HepG2 (cell line): ENCODE measurements around the gene TAOK3. TPM values are rescaled to one million over a fixed set of nuclear protein-coding genes. Genes with fewer than 3 reads are reported as not detected.

Source experiments
- PRDM10 ChIP-seq: sonication (generic); formaldehyde crosslinking; IDR thresholded peaks from 2 replicates; pipeline ENCODE4 v1.4.0; 2020; ENCODE audit warnings: low read depth, missing genetic modification reagents
- PREB ChIP-seq: sonication (generic); formaldehyde crosslinking; IDR thresholded peaks from 2 replicates; pipeline ENCODE4 v1.4.0; 2020; ENCODE audit warnings: missing genetic modification reagents
- RBAK ChIP-seq: sonication (generic); formaldehyde crosslinking; IDR thresholded peaks from 2 replicates; pipeline ENCODE4 v1.5.1; 2020; ENCODE audit warnings: mild to moderate bottlenecking, missing genetic modification reagents
- TARDBP ChIP-seq: sonication (generic); formaldehyde crosslinking; IDR thresholded peaks from 2 replicates; pipeline ENCODE4 v1.8.0; 2022; ENCODE audit warnings: mild to moderate bottlenecking, missing genetic modification reagents
- TCF7L2 ChIP-seq: IDR thresholded peaks from 2 replicates; pipeline ENCODE4 v1.6.1; 2011; ENCODE audit warnings: mild to moderate bottlenecking, low read depth, low read length, moderate library complexity
- THAP8 ChIP-seq: sonication (generic); formaldehyde crosslinking; IDR thresholded peaks from 2 replicates; pipeline ENCODE4 v1.5.1; 2020; ENCODE audit warnings: missing genetic modification reagents, mild to moderate bottlenecking, borderline replicate concordance
- ZEB1 ChIP-seq: IDR thresholded peaks from 2 replicates; pipeline ENCODE4 v1.6.1; 2012; ENCODE audit warnings: mild to moderate bottlenecking, low read depth, inconsistent platforms; ENCODE audit not compliant: insufficient replicate concordance
- ZNF296 ChIP-seq: sonication (generic); formaldehyde crosslinking; conservative IDR thresholded peaks from 2 replicates; pipeline ENCODE4 v1.5.0; 2020; ENCODE audit warnings: mild to moderate bottlenecking, missing genetic modification reagents
- polyA plus RNA-seq, 8 experiments: library from polyadenylated mRNA; depleted of rRNA in 3 of 8; stranded (reverse) in 7 of 8; unstranded in 1 of 8; fragments of >200 nt; fragmentation: Illumina TruSeq in 4 of 8; extraction: Trizol in 4 of 8; gene quantifications; 2 replicates each; pipeline versions ENCODE4 v1.2.1 to v1.2.3, GENCODE V29; 2011 to 2016; ENCODE audit warnings: low read depth in 4 of 8, missing spikeins in 1 of 8, mixed read lengths in 1 of 8; ENCODE audit not compliant: insufficient read depth in 1 of 8
- total RNA-seq, 5 experiments: library from RNA; depleted of rRNA; stranded (reverse); fragments of >200 nt; fragmentation: Illumina TruSeq; extraction: Trizol; gene quantifications; 2 replicates each; pipeline ENCODE4 v1.2.3, GENCODE V29; 2016; ENCODE audit warnings: low read depth in 1 of 5
- TF ChIP-seq, protein P1 (sequence below): sonication (generic); formaldehyde crosslinking; IDR thresholded peaks from 2 replicates; pipeline ENCODE4 v1.8.0; 2022; ENCODE audit warnings: mild to moderate bottlenecking, missing genetic modification reagents, borderline replicate concordance
- TF ChIP-seq, protein P2 (sequence below): sonication (generic); formaldehyde crosslinking; IDR thresholded peaks from 2 replicates; pipeline ENCODE4 v1.4.0; 2020; ENCODE audit warnings: missing genetic modification reagents, borderline replicate concordance
- TF ChIP-seq, protein P3 (sequence below): sonication (generic); formaldehyde crosslinking; IDR thresholded peaks from 2 replicates; pipeline ENCODE4 v1.8.1; 2023; ENCODE audit warnings: missing genetic modification reagents, mild to moderate bottlenecking, borderline replicate concordance
- TF ChIP-seq, protein P4 (sequence below): sonication (generic); formaldehyde crosslinking; IDR thresholded peaks from 2 replicates; pipeline ENCODE4 v1.4.0; 2020; ENCODE audit warnings: missing genetic modification reagents

Gene TAOK3
- total and polyA plus RNA-seq, 2 of the 13 experiments (the other 11 are each of a cell fraction or from before 2014, with no cell fraction given) = 10.4 to 12.3 TPM

DNA sequence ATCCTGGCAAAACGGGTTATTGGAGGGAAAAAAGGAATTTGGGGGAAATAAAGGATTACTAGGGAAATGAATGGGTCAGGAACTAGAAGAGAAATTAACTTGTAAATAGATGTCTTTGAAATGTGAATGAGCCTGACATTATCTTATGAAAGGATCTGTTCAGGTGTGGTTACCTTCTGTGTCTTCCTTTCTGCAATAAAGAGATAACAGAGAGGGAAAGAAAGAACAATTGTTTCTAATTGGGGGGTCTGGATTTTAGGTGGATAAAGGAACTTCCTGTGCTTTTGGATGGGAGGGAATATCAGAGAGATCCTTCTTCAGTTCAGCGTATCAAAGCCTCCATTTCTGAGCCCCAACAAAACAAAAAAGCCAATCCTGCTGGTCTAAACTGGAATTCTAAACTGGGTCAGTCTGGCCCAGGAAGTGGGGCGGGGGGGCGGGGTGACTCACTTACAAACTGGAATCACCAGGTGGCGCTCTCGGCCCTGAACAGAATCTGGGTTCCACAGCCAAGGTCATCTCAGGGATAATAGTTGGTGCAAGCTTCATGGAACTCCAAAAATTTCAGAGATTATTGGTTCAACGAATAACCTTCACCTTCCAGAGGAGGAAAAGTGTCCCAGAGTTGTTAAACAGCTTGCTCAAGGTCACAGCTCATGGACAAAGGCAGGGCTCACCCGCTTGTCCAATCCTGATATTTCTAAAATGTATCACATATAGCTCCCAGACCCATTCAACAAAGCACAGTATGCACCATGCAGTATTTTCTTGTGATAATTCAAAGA is 251.9 kb downstream of the TAOK3 start (continued):
- TF ChIP-seq, protein P1, sequence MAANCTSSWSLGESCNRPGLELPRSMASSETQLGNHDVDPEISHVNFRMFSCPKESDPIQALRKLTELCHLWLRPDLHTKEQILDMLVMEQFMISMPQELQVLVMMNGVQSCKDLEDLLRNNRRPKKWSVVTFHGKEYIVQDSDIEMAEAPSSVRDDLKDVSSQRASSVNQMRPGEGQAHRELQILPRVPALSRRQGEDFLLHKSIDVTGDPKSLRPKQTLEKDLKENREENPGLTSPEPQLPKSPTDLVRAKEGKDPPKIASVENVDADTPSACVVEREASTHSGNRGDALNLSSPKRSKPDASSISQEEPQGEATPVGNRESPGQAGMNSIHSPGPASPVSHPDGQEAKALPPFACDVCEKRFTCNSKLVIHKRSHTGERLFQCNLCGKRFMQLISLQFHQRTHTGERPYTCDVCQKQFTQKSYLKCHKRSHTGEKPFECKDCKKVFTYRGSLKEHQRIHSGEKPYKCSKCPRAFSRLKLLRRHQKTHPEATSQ (CRISPR knock-in tag) = no peak
- TF ChIP-seq, protein P2, sequence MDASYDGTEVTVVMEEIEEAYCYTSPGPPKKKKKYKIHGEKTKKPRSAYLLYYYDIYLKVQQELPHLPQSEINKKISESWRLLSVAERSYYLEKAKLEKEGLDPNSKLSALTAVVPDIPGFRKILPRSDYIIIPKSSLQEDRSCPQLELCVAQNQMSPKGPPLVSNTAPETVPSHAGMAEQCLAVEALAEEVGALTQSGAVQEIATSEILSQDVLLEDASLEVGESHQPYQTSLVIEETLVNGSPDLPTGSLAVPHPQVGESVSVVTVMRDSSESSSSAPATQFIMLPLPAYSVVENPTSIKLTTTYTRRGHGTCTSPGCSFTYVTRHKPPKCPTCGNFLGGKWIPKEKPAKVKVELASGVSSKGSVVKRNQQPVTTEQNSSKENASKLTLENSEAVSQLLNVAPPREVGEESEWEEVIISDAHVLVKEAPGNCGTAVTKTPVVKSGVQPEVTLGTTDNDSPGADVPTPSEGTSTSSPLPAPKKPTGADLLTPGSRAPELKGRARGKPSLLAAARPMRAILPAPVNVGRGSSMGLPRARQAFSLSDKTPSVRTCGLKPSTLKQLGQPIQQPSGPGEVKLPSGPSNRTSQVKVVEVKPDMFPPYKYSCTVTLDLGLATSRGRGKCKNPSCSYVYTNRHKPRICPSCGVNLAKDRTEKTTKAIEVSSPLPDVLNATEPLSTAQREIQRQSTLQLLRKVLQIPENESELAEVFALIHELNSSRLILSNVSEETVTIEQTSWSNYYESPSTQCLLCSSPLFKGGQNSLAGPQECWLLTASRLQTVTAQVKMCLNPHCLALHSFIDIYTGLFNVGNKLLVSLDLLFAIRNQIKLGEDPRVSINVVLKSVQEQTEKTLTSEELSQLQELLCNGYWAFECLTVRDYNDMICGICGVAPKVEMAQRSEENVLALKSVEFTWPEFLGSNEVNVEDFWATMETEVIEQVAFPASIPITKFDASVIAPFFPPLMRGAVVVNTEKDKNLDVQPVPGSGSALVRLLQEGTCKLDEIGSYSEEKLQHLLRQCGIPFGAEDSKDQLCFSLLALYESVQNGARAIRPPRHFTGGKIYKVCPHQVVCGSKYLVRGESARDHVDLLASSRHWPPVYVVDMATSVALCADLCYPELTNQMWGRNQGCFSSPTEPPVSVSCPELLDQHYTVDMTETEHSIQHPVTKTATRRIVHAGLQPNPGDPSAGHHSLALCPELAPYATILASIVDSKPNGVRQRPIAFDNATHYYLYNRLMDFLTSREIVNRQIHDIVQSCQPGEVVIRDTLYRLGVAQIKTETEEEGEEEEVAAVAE (CRISPR knock-in tag) = no peak
- no peak for TF ChIP-seq TCF7L2
- TF ChIP-seq THAP8 (CRISPR knock-in tag) = no peak
- TF ChIP-seq PREB = no peak
- TF ChIP-seq, protein P3, sequence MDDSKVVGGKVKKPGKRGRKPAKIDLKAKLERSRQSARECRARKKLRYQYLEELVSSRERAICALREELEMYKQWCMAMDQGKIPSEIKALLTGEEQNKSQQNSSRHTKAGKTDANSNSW (CRISPR knock-in tag) = no peak
- no peak for TF ChIP-seq ZEB1
- TF ChIP-seq, protein P4, sequence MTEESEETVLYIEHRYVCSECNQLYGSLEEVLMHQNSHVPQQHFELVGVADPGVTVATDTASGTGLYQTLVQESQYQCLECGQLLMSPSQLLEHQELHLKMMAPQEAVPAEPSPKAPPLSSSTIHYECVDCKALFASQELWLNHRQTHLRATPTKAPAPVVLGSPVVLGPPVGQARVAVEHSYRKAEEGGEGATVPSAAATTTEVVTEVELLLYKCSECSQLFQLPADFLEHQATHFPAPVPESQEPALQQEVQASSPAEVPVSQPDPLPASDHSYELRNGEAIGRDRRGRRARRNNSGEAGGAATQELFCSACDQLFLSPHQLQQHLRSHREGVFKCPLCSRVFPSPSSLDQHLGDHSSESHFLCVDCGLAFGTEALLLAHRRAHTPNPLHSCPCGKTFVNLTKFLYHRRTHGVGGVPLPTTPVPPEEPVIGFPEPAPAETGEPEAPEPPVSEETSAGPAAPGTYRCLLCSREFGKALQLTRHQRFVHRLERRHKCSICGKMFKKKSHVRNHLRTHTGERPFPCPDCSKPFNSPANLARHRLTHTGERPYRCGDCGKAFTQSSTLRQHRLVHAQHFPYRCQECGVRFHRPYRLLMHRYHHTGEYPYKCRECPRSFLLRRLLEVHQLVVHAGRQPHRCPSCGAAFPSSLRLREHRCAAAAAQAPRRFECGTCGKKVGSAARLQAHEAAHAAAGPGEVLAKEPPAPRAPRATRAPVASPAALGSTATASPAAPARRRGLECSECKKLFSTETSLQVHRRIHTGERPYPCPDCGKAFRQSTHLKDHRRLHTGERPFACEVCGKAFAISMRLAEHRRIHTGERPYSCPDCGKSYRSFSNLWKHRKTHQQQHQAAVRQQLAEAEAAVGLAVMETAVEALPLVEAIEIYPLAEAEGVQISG (CRISPR knock-in tag) = no peak
- 0 out of 2 replicates have a peak, but pooled peaks have one; percentile 31 for TF ChIP-seq TARDBP (CRISPR knock-in tag)
- no peak for TF ChIP-seq ZNF296
- no peak for TF ChIP-seq PRDM10
- no peak for TF ChIP-seq RBAK (CRISPR knock-in tag)
